GDM1 (cell line): ENCODE measurements around the gene WNT3A.
A peak's percentile ranks its signal among the peaks of the same experiment; 100 is the strongest.

ENCODE experiments used
- DNase-seq: peaks from one replicate; lab custom pipeline; 2025; lab: John Stamatoyannopoulos, UW

WNT3A gene

GRCh38 chr1:228101614-228101993 is 94.8 kb downstream of the WNT3A start:
- DNase-seq, result no peak

- DNase-seq, result no peak
Observed at GRCh38 chr1:228101994-228102790, 95.4 kb downstream of the WNT3A start.

- peak; percentile 94 for DNase-seq
Observed at GRCh38 chr1:228102791-228103620, 96.2 kb downstream of the WNT3A start, which contains the start of gene C1orf35. TSS of gene C1orf35 (minus strand) at chr1:228103325. CDS start at chr1:228103227, 98 bp downstream.

- DNase-seq, result no peak
Observed at GRCh38 chr1:228104526-228105269, 97.9 kb downstream of the WNT3A start.

- no peak for DNase-seq
Observed at GRCh38 chr1:228105270-228105995, 98.6 kb downstream of the WNT3A start.

GRCh38 chr1:228105996-228106799 is 99.4 kb downstream of the WNT3A start:
- DNase-seq, result no peak

- DNase-seq, result no peak
Observed at GRCh38 chr1:228106800-228107054, 99.9 kb downstream of the WNT3A start.

GRCh38 chr1:228107636-228108035 is 100.8 kb downstream of the WNT3A start:
- no peak for DNase-seq

GRCh38 chr1:228108055-228108690 is 101.4 kb downstream of the WNT3A start:
- no peak for DNase-seq

GRCh38 chr1:228108742-228109072 is 101.9 kb downstream of the WNT3A start:
- DNase-seq, result no peak

GRCh38 chr1:228109073-228109961 is 102.5 kb downstream of the WNT3A start, which contains the start of gene MRPL55:
TSS of gene MRPL55 (minus strand) at chr1:228109299. CDS start at chr1:228108260, 1,039 bp downstream.
- DNase-seq, result peak; percentile 92

- no peak for DNase-seq
Observed at GRCh38 chr1:228109962-228110488, 103.2 kb downstream of the WNT3A start.

- DNase-seq, result no peak
Observed at GRCh38 chr1:228110556-228110955, 103.8 kb downstream of the WNT3A start.
